Liver (tissue), 3 donors: ENCODE results near the gene GNG2.

Experiments
- CTCF ChIP-seq: fragments of 150-350 bp; IDR thresholded peaks from 2 replicates; pipeline ENCODE4 v1.5.1; 2017; ENCODE audit warnings: improper control_type of control experiment, low read depth, low read length; ENCODE audit not compliant: missing input control
- EGR1 ChIP-seq, 2 donors: IDR thresholded peaks; 2 replicates each; pipeline ENCODE4 v1.6.1; 2016 to 2018; ENCODE audit warnings: antibody characterized with exemption in 2 of 2, low read depth in 2 of 2
- FOXA1 ChIP-seq: IDR thresholded peaks from 2 replicates; pipeline ENCODE4 v1.6.1; 2016; ENCODE audit warnings: antibody characterized with exemption
- FOXA2 ChIP-seq: IDR thresholded peaks from 2 replicates; pipeline ENCODE4 v1.6.1; 2016; ENCODE audit warnings: antibody characterized with exemption
- GABPA ChIP-seq, 2 donors: IDR thresholded peaks in 1 of 2; conservative IDR thresholded peaks in 1 of 2; 2 replicates each; pipeline ENCODE4 v1.6.1; 2016; ENCODE audit warnings: antibody characterized with exemption in 2 of 2, mild to moderate bottlenecking in 1 of 2, moderate library complexity in 1 of 2
- HNF4G ChIP-seq: IDR thresholded peaks from 2 replicates; pipeline ENCODE4 v1.6.1; 2016; ENCODE audit warnings: antibody characterized with exemption
- NR2F2 ChIP-seq: IDR thresholded peaks from 2 replicates; pipeline ENCODE4 v1.6.1; 2016; ENCODE audit warnings: antibody characterized with exemption
- RAD21 ChIP-seq, 2 donors: IDR thresholded peaks; 2 replicates each; pipeline ENCODE4 v1.6.1; 2016; ENCODE audit warnings: antibody characterized with exemption in 2 of 2, mild to moderate bottlenecking in 2 of 2
- REST ChIP-seq: IDR thresholded peaks from 2 replicates; pipeline ENCODE4 v1.6.1; 2016; ENCODE audit warnings: antibody characterized with exemption, mild to moderate bottlenecking
- RXRA ChIP-seq, 2 donors: IDR thresholded peaks; 2 replicates each; pipeline ENCODE4 v1.6.1; 2017 to 2018; ENCODE audit warnings: antibody characterized with exemption in 2 of 2, mild to moderate bottlenecking in 1 of 2
- SP1 ChIP-seq: IDR thresholded peaks from 2 replicates; pipeline ENCODE4 v1.6.1; 2018; ENCODE audit warnings: antibody characterized with exemption, mild to moderate bottlenecking
- YY1 ChIP-seq: IDR thresholded peaks from 2 replicates; pipeline ENCODE4 v1.6.1; 2016; ENCODE audit warnings: antibody characterized with exemption, mild to moderate bottlenecking
- ZBTB33 ChIP-seq: IDR thresholded peaks from 2 replicates; pipeline ENCODE4 v1.6.1; 2016; ENCODE audit warnings: antibody characterized with exemption
- donor health status: healthy.
- donor health status: healthy.

- TF ChIP-seq CTCF (no peak), REST (no peak), FOXA1 (no peak), ZBTB33 (no peak), RAD21 (IDR thresholded peaks at IDR 0.05) (no peak), FOXA2 (no peak), GABPA (IDR thresholded peaks at IDR 0.05 in 1 of 2, conservative IDR thresholded peaks at IDR 0.05 in 1 of 2) (no peak), HNF4G (no peak), RXRA (IDR thresholded peaks at IDR 0.05) (no peak), EGR1 (IDR thresholded peaks at IDR 0.05; ENCODE audit: low read depth in 2 of 2) (no peak), SP1 (no peak), NR2F2 (no peak), YY1 (no peak)
Observed at GRCh38 chr14:51951656-51952055, 91.2 kb downstream of the GNG2 start.
